Calu3 (cell line): ENCODE data around the gene LRRC47. TPM values are rescaled to one million over a fixed set of nuclear protein-coding genes. Genes with fewer than 3 reads are reported as not detected.

Source experiments
- BruUV-seq: library from RNA; stranded (reverse); fragments of 400-500 nt; replicated peaks from 2 replicates; lab custom pipeline; 2021; lab: Mats Ljungman, UMichigan
- CTCF ChIA-PET: fragments of 300-600 bp; sonication (Branson Sonifier 250); formaldehyde crosslinking; loops from one replicate; lab custom pipeline; 2022; ENCODE audit warnings: antibody characterized with exemption; lab: Charles Lee
- DNase-seq: peaks from one replicate; pipeline ENCODE4 v3.0.0; 2022
- H3K27ac Mint-ChIP-seq: one replicate; pipeline ENCODE4 v1.8.0; 2022; ENCODE audit warnings: mixed read lengths; ENCODE audit not compliant: unreplicated experiment
- H3K27me3 Mint-ChIP-seq: one replicate; pipeline ENCODE4 v1.8.0; 2022; ENCODE audit warnings: mixed read lengths; ENCODE audit not compliant: unreplicated experiment
- H3K36me3 Mint-ChIP-seq: one replicate; pipeline ENCODE4 v1.8.0; 2022; ENCODE audit warnings: mild to moderate bottlenecking, moderate library complexity, mixed read lengths; ENCODE audit not compliant: insufficient read depth, unreplicated experiment
- H3K4me1 Mint-ChIP-seq: one replicate; pipeline ENCODE4 v1.8.0; 2022; ENCODE audit warnings: mild to moderate bottlenecking, low read depth, mixed read lengths; ENCODE audit not compliant: unreplicated experiment
- H3K4me3 Mint-ChIP-seq: one replicate; pipeline ENCODE4 v1.8.0; 2022; ENCODE audit warnings: mild to moderate bottlenecking, low read depth, moderate library complexity, mixed read lengths; ENCODE audit not compliant: unreplicated experiment
- H3K9me3 Mint-ChIP-seq: one replicate; pipeline ENCODE4 v1.8.0; 2022; ENCODE audit warnings: low read depth, mixed read lengths; ENCODE audit not compliant: unreplicated experiment
- intact Hi-C: fragments of 100-400 bp; cut with micrococcal nuclease; formaldehyde crosslinking; loops from one replicate; pipeline ENCODE4 v1.10.0; 2022; ENCODE audit not compliant: unreplicated experiment
- total RNA-seq: library from RNA; stranded (reverse); gene quantifications from 2 replicates; pipeline ENCODE4 v1.2.3, GENCODE V29; 2022
- TF ChIP-seq, protein P1 (sequence below): fragments of 200-600 bp; IDR thresholded peaks from one replicate; pipeline ENCODE4 v1.8.0; 2022; ENCODE audit warnings: antibody characterized with exemption; ENCODE audit not compliant: unreplicated experiment

LRRC47 gene
- total RNA-seq, 1 experiment from 2014 or later: 35.8 TPM

DNA sequence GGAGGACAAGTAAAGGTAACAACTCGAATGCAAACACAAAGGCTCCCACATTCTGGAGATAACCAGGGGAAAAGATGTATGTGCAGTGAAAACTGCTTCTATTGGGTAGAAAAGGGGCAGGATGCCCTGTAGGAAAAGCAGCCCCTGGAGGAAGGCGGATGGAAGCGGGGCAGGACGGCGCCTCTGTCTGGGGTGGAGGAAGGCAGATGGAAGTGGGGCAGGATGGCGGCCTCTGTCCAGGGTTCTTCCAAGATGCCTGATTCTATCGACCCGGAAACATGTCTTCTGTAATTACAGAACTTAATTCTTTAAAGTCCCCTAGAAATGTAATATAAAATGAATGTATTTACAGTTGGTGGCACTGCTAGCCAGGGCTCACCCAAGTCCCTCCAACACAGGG is 24.0 kb upstream of the LRRC47 start:
- intact Hi-C loops: no loop called here
- CTCF ChIA-PET: no interaction called here
- no peaks in the 10 kb centered on the region for H3K4me1 Mint-ChIP-seq
- no TSS peak for BruUV-seq
- peaks cover 15% of the 10 kb centered on the region for H3K36me3 Mint-ChIP-seq
- H3K9me3 Mint-ChIP-seq: no peaks in the 10 kb centered on the region
- H3K27ac Mint-ChIP-seq: no peak overlapping the region
- H3K27me3 Mint-ChIP-seq: no peaks in the 10 kb centered on the region
- no peak overlapping the region for H3K4me3 Mint-ChIP-seq
- DNase-seq: no peak
- TF ChIP-seq, protein P1, sequence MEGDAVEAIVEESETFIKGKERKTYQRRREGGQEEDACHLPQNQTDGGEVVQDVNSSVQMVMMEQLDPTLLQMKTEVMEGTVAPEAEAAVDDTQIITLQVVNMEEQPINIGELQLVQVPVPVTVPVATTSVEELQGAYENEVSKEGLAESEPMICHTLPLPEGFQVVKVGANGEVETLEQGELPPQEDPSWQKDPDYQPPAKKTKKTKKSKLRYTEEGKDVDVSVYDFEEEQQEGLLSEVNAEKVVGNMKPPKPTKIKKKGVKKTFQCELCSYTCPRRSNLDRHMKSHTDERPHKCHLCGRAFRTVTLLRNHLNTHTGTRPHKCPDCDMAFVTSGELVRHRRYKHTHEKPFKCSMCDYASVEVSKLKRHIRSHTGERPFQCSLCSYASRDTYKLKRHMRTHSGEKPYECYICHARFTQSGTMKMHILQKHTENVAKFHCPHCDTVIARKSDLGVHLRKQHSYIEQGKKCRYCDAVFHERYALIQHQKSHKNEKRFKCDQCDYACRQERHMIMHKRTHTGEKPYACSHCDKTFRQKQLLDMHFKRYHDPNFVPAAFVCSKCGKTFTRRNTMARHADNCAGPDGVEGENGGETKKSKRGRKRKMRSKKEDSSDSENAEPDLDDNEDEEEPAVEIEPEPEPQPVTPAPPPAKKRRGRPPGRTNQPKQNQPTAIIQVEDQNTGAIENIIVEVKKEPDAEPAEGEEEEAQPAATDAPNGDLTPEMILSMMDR: no peak

GRCh38 chr1:3819771-3820200 is 23.5 kb upstream of the LRRC47 start:
- BruUV-seq: no TSS peak
- H3K27me3 Mint-ChIP-seq: no peaks in the 10 kb centered on the region
- H3K4me3 Mint-ChIP-seq: no peak overlapping the region
- no peak overlapping the region for H3K27ac Mint-ChIP-seq
- no peaks in the 10 kb centered on the region for H3K9me3 Mint-ChIP-seq
- TF ChIP-seq, protein P1: no peak
- no peak for DNase-seq
- H3K4me1 Mint-ChIP-seq: no peaks in the 10 kb centered on the region
- intact Hi-C loops: no loop called here
- peaks cover 15% of the 10 kb centered on the region for H3K36me3 Mint-ChIP-seq
- CTCF ChIA-PET: no interaction called here

DNA sequence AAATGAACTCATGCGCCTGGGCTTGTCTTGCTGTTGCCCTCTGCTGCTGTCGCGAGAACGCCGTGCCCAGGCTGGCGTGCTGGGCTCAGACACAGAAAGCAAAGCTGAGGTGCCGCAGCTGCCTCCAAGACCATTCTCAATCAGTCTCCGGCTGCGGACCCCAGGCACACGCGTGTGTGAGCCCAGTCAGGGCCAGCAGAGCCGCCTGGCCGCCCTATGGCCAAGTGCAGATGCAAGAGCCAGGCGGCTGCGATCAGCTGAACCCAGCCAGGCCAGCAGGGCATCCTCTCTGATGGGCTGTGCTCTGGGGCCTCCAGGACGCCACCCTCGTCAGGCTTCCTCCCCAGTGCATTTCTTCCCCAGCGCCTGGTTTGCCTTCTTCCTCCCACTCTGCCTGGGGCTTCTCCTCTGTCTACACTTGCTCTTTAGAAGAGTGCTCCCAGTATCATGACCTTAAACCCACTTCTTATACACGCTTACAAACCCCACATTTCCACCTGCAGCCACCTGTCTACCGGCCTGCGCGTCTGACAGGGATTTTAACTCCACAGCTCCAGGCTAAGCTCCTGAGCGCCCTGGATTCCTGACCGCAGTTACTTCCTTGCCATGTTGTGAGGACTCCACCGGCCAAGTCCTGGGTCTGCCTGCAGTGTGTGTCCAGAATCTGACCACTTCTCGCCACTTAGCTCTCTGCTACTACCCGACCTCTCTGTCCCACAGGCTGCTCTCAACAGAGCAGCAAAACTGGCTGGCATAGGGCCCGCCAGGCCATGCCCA is 21.7 kb upstream of the LRRC47 start:
- peaks cover 5% of the 10 kb centered on the region for H3K36me3 Mint-ChIP-seq
- CTCF ChIA-PET: no interaction called here
- BruUV-seq: no TSS peak
- no peaks in the 10 kb centered on the region for H3K4me1 Mint-ChIP-seq
- DNase-seq: no peak
- H3K27ac Mint-ChIP-seq: peak overlapping the region; percentile 36
- TF ChIP-seq, protein P1: no peak
- intact Hi-C loops: no loop called here
- H3K27me3 Mint-ChIP-seq: no peaks in the 10 kb centered on the region
- no peak overlapping the region for H3K4me3 Mint-ChIP-seq
- H3K9me3 Mint-ChIP-seq: no peaks in the 10 kb centered on the region

- no peak overlapping the region for H3K4me3 Mint-ChIP-seq
- no peaks in the 10 kb centered on the region for H3K27me3 Mint-ChIP-seq
- no peaks in the 10 kb centered on the region for H3K4me1 Mint-ChIP-seq
- intact Hi-C loops: no loop called here
- H3K9me3 Mint-ChIP-seq: no peaks in the 10 kb centered on the region
- CTCF ChIA-PET: no interaction called here
- peaks cover 5% of the 10 kb centered on the region for H3K36me3 Mint-ChIP-seq
- no peak for DNase-seq
- TF ChIP-seq, protein P1: no peak
- no peak overlapping the region for H3K27ac Mint-ChIP-seq
- no TSS peak for BruUV-seq
These were observed 20.9 kb upstream of the LRRC47 start for GRCh38 chr1:3817138-3817740.
